Thyroid gland (tissue), 4 donors: ENCODE results near the gene IL12RB2. TPM values are rescaled to one million over a fixed set of nuclear protein-coding genes. Genes with fewer than 3 reads are reported as not detected.

Source experiments
- DNase-seq, 2 donors: peaks; one replicate each; pipeline ENCODE4 v3.0.0-alpha.2; 2019
- H3K27ac ChIP-seq, 3 donors: fragments of 200-600 bp; sonication (generic); 1 replicate in 2 of 3; 2 replicates in 1 of 3; pipeline ENCODE4 v1.5.1; 2016 to 2019; ENCODE audit warnings: mild to moderate bottlenecking in 1 of 3, moderate library complexity in 1 of 3
- H3K27me3 ChIP-seq: fragments of 200-600 bp; sonication (generic); one replicate; pipeline ENCODE4 v1.5.1; 2019
- H3K36me3 ChIP-seq, 2 donors: fragments of 200-600 bp; sonication (generic); one replicate each; pipeline ENCODE4 v1.5.1; 2016 to 2019
- H3K4me1 ChIP-seq, 2 donors: fragments of 200-600 bp; sonication (generic); one replicate each; pipeline ENCODE4 v1.5.1; 2017 to 2019
- H3K4me3 ChIP-seq, 3 donors: fragments of 200-600 bp; sonication (generic); replicated peaks in 1 of 3; 1 replicate in 2 of 3; 2 replicates in 1 of 3; pipeline ENCODE4 v1.5.1; 2016; ENCODE audit warnings: mild to moderate bottlenecking in 1 of 3
- H3K9me3 ChIP-seq: fragments of 200-600 bp; sonication (generic); one replicate; pipeline ENCODE4 v1.5.1; 2017
- POLR2A ChIP-seq, 2 donors: fragments of 450-650 bp; IDR thresholded peaks; one replicate each; pipeline ENCODE4 v1.6.1; 2017; ENCODE audit warnings: antibody characterized with exemption in 2 of 2, mild to moderate bottlenecking in 2 of 2, moderate library complexity in 1 of 2
- WGBS, 2 donors: methylation state at CpG; one replicate each; pipeline ENCODE4 v1.1.5; 2017; 5-methylcytosine and 5-hydroxymethylcytosine counted together
- intact Hi-C: fragments of 100-400 bp; cut with DNase I; formaldehyde crosslinking; loops from one replicate; pipeline ENCODE4 v1.15.1; 2023
- total RNA-seq, 4 donors: library from RNA; depleted of rRNA; stranded (reverse); fragments of >200 nt; gene quantifications; one replicate each; pipeline ENCODE4 v1.2.3, GENCODE V29; 2016
- TF ChIP-seq, protein P1 (sequence below), 6 experiments: fragments of 200-600 bp in 3 of 6; fragments of 450-650 bp in 3 of 6; sonication (generic) in 3 of 6; IDR thresholded peaks; one replicate each; pipeline ENCODE4 v1.5.1; 2016 to 2019; ENCODE audit warnings: antibody characterized with exemption in 6 of 6, mild to moderate bottlenecking in 2 of 6, inconsistent platforms in 1 of 6, moderate library complexity in 1 of 6

The IL12RB2 gene
- total RNA-seq, 4 donors from 2014 or later, result 0.45 to 4.3 (median 0.93) TPM

DNA sequence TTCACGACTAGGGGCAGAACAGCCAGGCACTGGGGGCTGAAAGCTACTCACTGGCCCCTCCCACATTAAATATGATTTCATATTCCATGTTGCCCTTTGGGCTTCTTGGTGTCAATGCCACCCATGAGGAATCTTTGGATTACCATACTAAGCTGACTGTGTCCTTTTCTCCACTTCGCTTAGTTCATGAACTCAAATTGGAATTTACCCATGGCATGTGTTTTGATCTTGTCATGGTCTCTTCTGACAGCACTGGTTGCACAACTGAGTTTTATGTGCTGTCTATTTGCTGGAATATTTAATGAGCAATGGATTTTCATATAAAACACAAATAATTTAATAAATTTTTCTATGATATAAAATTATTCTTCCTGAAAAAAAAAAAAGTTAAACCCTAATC is 63.4 kb downstream of the IL12RB2 start:
- no peak overlapping the region for H3K4me3 ChIP-seq
- H3K4me1 ChIP-seq, result no peaks in the 10 kb centered on the region
- intact Hi-C loops, result no loop called here
- no peaks in the 10 kb centered on the region for H3K27me3 ChIP-seq
- TF ChIP-seq POLR2A (IDR thresholded peaks at IDR 0.05), result no peak
- TF ChIP-seq, protein P1, sequence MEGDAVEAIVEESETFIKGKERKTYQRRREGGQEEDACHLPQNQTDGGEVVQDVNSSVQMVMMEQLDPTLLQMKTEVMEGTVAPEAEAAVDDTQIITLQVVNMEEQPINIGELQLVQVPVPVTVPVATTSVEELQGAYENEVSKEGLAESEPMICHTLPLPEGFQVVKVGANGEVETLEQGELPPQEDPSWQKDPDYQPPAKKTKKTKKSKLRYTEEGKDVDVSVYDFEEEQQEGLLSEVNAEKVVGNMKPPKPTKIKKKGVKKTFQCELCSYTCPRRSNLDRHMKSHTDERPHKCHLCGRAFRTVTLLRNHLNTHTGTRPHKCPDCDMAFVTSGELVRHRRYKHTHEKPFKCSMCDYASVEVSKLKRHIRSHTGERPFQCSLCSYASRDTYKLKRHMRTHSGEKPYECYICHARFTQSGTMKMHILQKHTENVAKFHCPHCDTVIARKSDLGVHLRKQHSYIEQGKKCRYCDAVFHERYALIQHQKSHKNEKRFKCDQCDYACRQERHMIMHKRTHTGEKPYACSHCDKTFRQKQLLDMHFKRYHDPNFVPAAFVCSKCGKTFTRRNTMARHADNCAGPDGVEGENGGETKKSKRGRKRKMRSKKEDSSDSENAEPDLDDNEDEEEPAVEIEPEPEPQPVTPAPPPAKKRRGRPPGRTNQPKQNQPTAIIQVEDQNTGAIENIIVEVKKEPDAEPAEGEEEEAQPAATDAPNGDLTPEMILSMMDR (IDR thresholded peaks at IDR 0.05), result no peak
- DNase-seq, result no peak
- no peak overlapping the region for H3K27ac ChIP-seq
- WGBS, 2 donors, result 98 to 99% methylated on average over 2 of the region's 2 CpGs
- no peaks in the 10 kb centered on the region for H3K36me3 ChIP-seq
- no peaks in the 10 kb centered on the region for H3K9me3 ChIP-seq

DNA sequence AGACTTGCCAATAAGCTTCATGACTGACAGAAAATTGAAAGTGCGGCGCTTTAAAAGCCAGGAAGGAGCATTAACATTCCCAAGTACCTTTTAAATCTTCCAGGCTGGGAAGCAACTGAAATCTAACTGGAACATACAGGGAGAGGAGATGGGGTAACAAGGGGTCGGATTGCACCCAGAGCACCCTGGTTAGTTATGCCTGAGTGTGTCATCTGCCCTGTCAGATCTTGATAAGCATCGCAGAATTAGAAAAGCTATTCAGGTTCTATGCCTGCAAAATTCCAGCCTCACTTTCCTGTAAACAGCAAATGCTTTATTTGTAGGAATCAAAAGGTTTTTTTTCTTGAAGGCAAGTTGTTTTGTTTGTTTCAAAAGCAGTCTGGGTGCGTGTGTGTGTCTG is 64.0 kb downstream of the IL12RB2 start:
- TF ChIP-seq, protein P1 (IDR thresholded peaks at IDR 0.05), result no peak
- TF ChIP-seq POLR2A (IDR thresholded peaks at IDR 0.05), result no peak

DNA sequence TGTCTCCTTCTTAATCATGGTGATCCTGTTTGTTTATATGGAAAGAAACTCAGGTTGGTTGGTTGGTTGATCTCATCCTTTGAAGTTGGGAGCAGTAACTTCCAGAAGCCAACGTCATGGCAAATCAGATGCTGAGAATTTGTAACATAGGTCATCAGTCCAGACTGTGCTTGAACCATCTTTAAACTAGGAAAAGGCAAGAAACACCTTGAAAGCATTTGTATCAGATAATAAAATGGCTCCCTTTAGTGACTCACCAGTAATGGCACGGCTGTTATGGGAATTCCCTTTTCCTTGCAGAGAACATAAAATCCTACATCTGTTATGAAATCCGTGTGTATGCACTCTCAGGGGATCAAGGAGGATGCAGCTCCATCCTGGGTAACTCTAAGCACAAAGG is 64.5 kb downstream of the IL12RB2 start:
- intact Hi-C loops, result no loop called here
- no peaks in the 10 kb centered on the region for H3K36me3 ChIP-seq
- no peak overlapping the region for H3K4me3 ChIP-seq
- WGBS, 2 donors, result 68 to 78% methylated on average over 3 of the region's 3 CpGs
- DNase-seq, result no peak
- H3K27me3 ChIP-seq, result no peaks in the 10 kb centered on the region
- TF ChIP-seq, protein P1 (IDR thresholded peaks at IDR 0.05), result no peak
- no peak for TF ChIP-seq POLR2A (IDR thresholded peaks at IDR 0.05)
- no peaks in the 10 kb centered on the region for H3K9me3 ChIP-seq
- H3K27ac ChIP-seq, result no peak overlapping the region
- no peaks in the 10 kb centered on the region for H3K4me1 ChIP-seq

More for the DNA sequence above, 64.0 kb downstream of the IL12RB2 start:
- Histone ChIP-seq H3K27me3 (no peaks in the 10 kb centered on the region), H3K4me1 (no peaks in the 10 kb centered on the region), H3K27ac (no peak overlapping the region), H3K4me3 (no peak overlapping the region), H3K36me3 (no peaks in the 10 kb centered on the region), H3K9me3 (no peaks in the 10 kb centered on the region)
- DNase-seq, result no peak
- intact Hi-C loops, result no loop called here
- 79 to 88% methylated on average over 5 of the region's 5 CpGs for WGBS, 2 donors

DNA sequence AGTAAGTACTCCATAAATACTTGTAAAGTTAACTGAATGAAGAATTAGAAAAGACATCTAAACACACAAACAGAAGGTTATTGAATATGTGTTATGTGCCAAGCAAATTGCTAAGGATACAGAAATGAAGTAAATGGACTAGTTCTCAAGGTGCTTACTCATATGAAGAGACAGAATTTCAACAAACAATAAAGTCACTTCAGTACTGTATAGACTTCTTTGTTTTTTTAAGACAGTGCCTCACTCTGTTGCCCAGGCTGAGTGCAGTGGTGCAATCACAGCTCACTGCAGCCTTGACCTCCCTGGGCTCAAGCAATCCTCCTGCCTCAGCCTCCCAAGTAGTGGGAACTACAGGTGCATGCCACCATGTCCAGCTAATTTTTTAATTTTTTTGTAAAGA is 65.2 kb downstream of the IL12RB2 start:
- Histone ChIP-seq H3K9me3 (no peaks in the 10 kb centered on the region), H3K27me3 (no peaks in the 10 kb centered on the region)
- DNase-seq, result no peak

DNA sequence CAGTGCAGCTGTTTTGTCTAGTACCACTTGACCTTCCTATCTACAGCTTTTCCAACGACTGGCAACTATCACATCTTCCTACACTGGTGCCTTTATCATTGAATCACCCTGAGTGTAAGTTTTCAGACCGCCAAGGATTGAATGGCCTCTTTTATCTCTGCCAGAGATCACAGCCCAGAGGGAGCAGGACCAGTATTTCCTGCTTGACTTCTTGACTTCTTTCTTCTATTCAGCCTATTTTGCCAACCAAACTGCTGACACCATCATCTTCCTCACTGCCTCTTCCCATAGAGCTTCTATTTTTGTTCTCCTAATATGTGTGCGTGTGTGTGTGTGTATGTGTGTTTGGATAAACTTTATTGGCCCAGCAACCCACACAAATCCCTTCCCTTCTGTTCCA is 68.7 kb downstream of the IL12RB2 start:
- 21 to 40% methylated on average over 3 of the region's 3 CpGs for WGBS, 2 donors
- H3K9me3 ChIP-seq, result no peaks in the 10 kb centered on the region
- intact Hi-C loops, result no loop called here
- no peak for DNase-seq
- no peaks in the 10 kb centered on the region for H3K27me3 ChIP-seq
- no peak overlapping the region for H3K4me3 ChIP-seq
- TF ChIP-seq POLR2A (IDR thresholded peaks at IDR 0.05), result no peak
- TF ChIP-seq, protein P1 (IDR thresholded peaks at IDR 0.05), result no peak
- no peaks in the 10 kb centered on the region for H3K4me1 ChIP-seq
- no peaks in the 10 kb centered on the region for H3K36me3 ChIP-seq
- no peak overlapping the region for H3K27ac ChIP-seq

More for the DNA sequence above, 65.2 kb downstream of the IL12RB2 start:
- Histone ChIP-seq H3K27ac (no peak overlapping the region), H3K36me3 (no peaks in the 10 kb centered on the region), H3K4me3 (no peak overlapping the region), H3K4me1 (no peaks in the 10 kb centered on the region)
- intact Hi-C loops, result no loop called here
- TF ChIP-seq, protein P1 (IDR thresholded peaks at IDR 0.05), result no peak
- TF ChIP-seq POLR2A (IDR thresholded peaks at IDR 0.05), result no peak
